ENCODE results near the gene FARSB. TPM values are rescaled to one million over a fixed set of nuclear protein-coding genes. Genes with fewer than 3 reads are reported as not detected.
"Not testable (repeated sequence)": the region's sequence is repeated elsewhere in the genome, so short reads cannot be mapped to it uniquely, and the experiment has no call there.

FARSB gene
- total and polyA plus RNA-seq, 2 donors from 2014 or later = 17.1 to 18.2 TPM

- Histone ChIP-seq H3K4me1 (ENCODE audit: control insufficient read depth in 2 of 3, insufficient read depth in 2 of 3, low read depth in 1 of 3, low read length in 3 of 3) (no peaks in the 10 kb centered on the region), H3K4me3 (ENCODE audit: low read length in 3 of 3) (no peak overlapping the region), H3K9ac (ENCODE audit: low read length in 3 of 3) (no peak overlapping the region), H3K9me3 (ENCODE audit: control insufficient read depth in 2 of 3, insufficient read depth in 1 of 3, low read length in 3 of 3) (no peaks in the 10 kb centered on the region), H3K27me3 (ENCODE audit: control insufficient read depth, insufficient read depth, low read length) (no peaks in the 10 kb centered on the region), H3K36me3 (ENCODE audit: control insufficient read depth in 2 of 3, insufficient read depth in 3 of 3, low read length in 3 of 3) (peaks cover 3 to 5% (median 4%) of the 10 kb centered on the region in 3 donors), H3K27ac (ENCODE audit: low read depth in 2 of 2, low read length in 2 of 2) (no peak overlapping the region)
- FAIRE-seq = no peak
- intact Hi-C loops (cut with DNase I) = no loop called here
- no peak for DNase-seq
- TF ChIP-seq CTCF (IDR thresholded peaks at IDR 0.05; ENCODE audit: borderline replicate concordance, extremely low read depth, insufficient read depth) = no peak
Observed at GRCh38 chr2:222595581-222595980, 60.3 kb downstream of the FARSB start.

- intact Hi-C loops (cut with DNase I) = no loop called here
- FAIRE-seq = no peak
Observed at GRCh38 chr2:222594679-222595078, 61.2 kb downstream of the FARSB start.

GRCh38 chr2:222592176-222592575 lies 63.7 kb downstream of the FARSB start:
- intact Hi-C loops (cut with DNase I) = no loop called here
- no peaks in the 10 kb centered on the region for H3K9me3 ChIP-seq (ENCODE audit: control insufficient read depth in 2 of 3, insufficient read depth in 1 of 3, low read length in 3 of 3)
- H3K4me1 ChIP-seq (ENCODE audit: control insufficient read depth in 2 of 3, insufficient read depth in 2 of 3, low read depth in 1 of 3, low read length in 3 of 3) = no peaks in the 10 kb centered on the region
- peaks cover 0 to 3% (median 3%) of the 10 kb centered on the region in 3 donors for H3K36me3 ChIP-seq (ENCODE audit: control insufficient read depth in 2 of 3, insufficient read depth in 3 of 3, low read length in 3 of 3)
- H3K27ac ChIP-seq (ENCODE audit: low read depth in 2 of 2, low read length in 2 of 2) = no peak overlapping the region
- no peaks in the 10 kb centered on the region for H3K27me3 ChIP-seq (ENCODE audit: control insufficient read depth, insufficient read depth, low read length)
- H3K4me3 ChIP-seq (ENCODE audit: low read length in 3 of 3) = no peak overlapping the region
- FAIRE-seq = no peak
- H3K9ac ChIP-seq (ENCODE audit: low read length in 3 of 3) = no peak overlapping the region
- DNase-seq = no peak
- no peak for TF ChIP-seq CTCF (IDR thresholded peaks at IDR 0.05; ENCODE audit: borderline replicate concordance, extremely low read depth, insufficient read depth)

More at GRCh38 chr2:222594679-222595078, 61.2 kb downstream of the FARSB start:
- no peak for DNase-seq
- Histone ChIP-seq H3K36me3 (ENCODE audit: control insufficient read depth in 2 of 3, insufficient read depth in 3 of 3, low read length in 3 of 3) (peaks cover 3 to 4% (median 3%) of the 10 kb centered on the region in 3 donors), H3K27me3 (ENCODE audit: control insufficient read depth, insufficient read depth, low read length) (no peaks in the 10 kb centered on the region), H3K4me3 (ENCODE audit: low read length in 3 of 3) (no peak overlapping the region), H3K4me1 (ENCODE audit: control insufficient read depth in 2 of 3, insufficient read depth in 2 of 3, low read depth in 1 of 3, low read length in 3 of 3) (no peaks in the 10 kb centered on the region), H3K9ac (ENCODE audit: low read length in 3 of 3) (no peak overlapping the region), H3K27ac (ENCODE audit: low read depth in 2 of 2, low read length in 2 of 2) (no peak overlapping the region), H3K9me3 (ENCODE audit: control insufficient read depth in 2 of 3, insufficient read depth in 1 of 3, low read length in 3 of 3) (no peaks in the 10 kb centered on the region)
- TF ChIP-seq CTCF (IDR thresholded peaks at IDR 0.05; ENCODE audit: borderline replicate concordance, extremely low read depth, insufficient read depth) = no peak

- no peak overlapping the region for H3K9ac ChIP-seq (ENCODE audit: low read length in 3 of 3)
- no peak for DNase-seq
- intact Hi-C loops (cut with DNase I) = no loop called here
Observed at GRCh38 chr2:222591661-222592060, 64.2 kb downstream of the FARSB start.

GRCh38 chr2:222584589-222584988 lies 71.3 kb downstream of the FARSB start:
- not testable (repeated sequence) for H3K36me3 ChIP-seq (ENCODE audit: control insufficient read depth in 2 of 3, insufficient read depth in 3 of 3, low read length in 3 of 3); FAIRE-seq

More at GRCh38 chr2:222591661-222592060, 64.2 kb downstream of the FARSB start:
- Histone ChIP-seq H3K27me3 (ENCODE audit: control insufficient read depth, insufficient read depth, low read length) (no peaks in the 10 kb centered on the region), H3K36me3 (ENCODE audit: control insufficient read depth in 2 of 3, insufficient read depth in 3 of 3, low read length in 3 of 3) (peaks cover 0 to 3% (median 3%) of the 10 kb centered on the region in 3 donors), H3K4me3 (ENCODE audit: low read length in 3 of 3) (no peak overlapping the region), H3K9me3 (ENCODE audit: control insufficient read depth in 2 of 3, insufficient read depth in 1 of 3, low read length in 3 of 3) (no peaks in the 10 kb centered on the region), H3K27ac (ENCODE audit: low read depth in 2 of 2, low read length in 2 of 2) (no peak overlapping the region), H3K4me1 (ENCODE audit: control insufficient read depth in 2 of 3, insufficient read depth in 2 of 3, low read depth in 1 of 3, low read length in 3 of 3) (no peaks in the 10 kb centered on the region)
- TF ChIP-seq CTCF (IDR thresholded peaks at IDR 0.05; ENCODE audit: borderline replicate concordance, extremely low read depth, insufficient read depth) = no peak
- no peak for FAIRE-seq

More at GRCh38 chr2:222584589-222584988, 71.3 kb downstream of the FARSB start:
- H3K27me3 ChIP-seq (ENCODE audit: control insufficient read depth, insufficient read depth, low read length); DNase-seq; H3K9ac ChIP-seq (ENCODE audit: low read length in 3 of 3); H3K9me3 ChIP-seq (ENCODE audit: control insufficient read depth in 2 of 3, insufficient read depth in 1 of 3, low read length in 3 of 3); H3K27ac ChIP-seq (ENCODE audit: low read depth in 2 of 2, low read length in 2 of 2); intact Hi-C loops (cut with DNase I); H3K4me1 ChIP-seq (ENCODE audit: control insufficient read depth in 2 of 3, insufficient read depth in 2 of 3, low read depth in 1 of 3, low read length in 3 of 3); H3K4me3 ChIP-seq (ENCODE audit: low read length in 3 of 3): not testable (repeated sequence)

Measured in kidney (tissue), 14 donors.